Stimulated activated CD4-positive, alpha-beta T cell treated with anti-CD3 and anti-CD28 coated beads, Interleukin-12 subunit alpha, Interleukin-12 subunit beta, amount 100 ng/mL, for 24 hours (primary cell): Measurements from ENCODE around the gene GTF2F1.
"Not testable (repeated sequence)": the region's sequence is repeated elsewhere in the genome, so short reads cannot be mapped to it uniquely, and the experiment has no call there.

Experiments
- DNase-seq, 2 experiments: peaks; one replicate each; pipeline ENCODE4 v3.0.0-alpha.2; 2020; ENCODE audit warnings: low read depth in 2 of 2

GTF2F1 gene, protein sequence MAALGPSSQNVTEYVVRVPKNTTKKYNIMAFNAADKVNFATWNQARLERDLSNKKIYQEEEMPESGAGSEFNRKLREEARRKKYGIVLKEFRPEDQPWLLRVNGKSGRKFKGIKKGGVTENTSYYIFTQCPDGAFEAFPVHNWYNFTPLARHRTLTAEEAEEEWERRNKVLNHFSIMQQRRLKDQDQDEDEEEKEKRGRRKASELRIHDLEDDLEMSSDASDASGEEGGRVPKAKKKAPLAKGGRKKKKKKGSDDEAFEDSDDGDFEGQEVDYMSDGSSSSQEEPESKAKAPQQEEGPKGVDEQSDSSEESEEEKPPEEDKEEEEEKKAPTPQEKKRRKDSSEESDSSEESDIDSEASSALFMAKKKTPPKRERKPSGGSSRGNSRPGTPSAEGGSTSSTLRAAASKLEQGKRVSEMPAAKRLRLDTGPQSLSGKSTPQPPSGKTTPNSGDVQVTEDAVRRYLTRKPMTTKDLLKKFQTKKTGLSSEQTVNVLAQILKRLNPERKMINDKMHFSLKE

GRCh38 chr19:6393074-6393982 is at the start of gene GTF2F1:
GTF2F1 (minus strand) TSS chr19:6393164; CDS start chr19:6392995, 169 bp downstream.
- DNase-seq, result peak; percentile 86 to 92

DNA sequence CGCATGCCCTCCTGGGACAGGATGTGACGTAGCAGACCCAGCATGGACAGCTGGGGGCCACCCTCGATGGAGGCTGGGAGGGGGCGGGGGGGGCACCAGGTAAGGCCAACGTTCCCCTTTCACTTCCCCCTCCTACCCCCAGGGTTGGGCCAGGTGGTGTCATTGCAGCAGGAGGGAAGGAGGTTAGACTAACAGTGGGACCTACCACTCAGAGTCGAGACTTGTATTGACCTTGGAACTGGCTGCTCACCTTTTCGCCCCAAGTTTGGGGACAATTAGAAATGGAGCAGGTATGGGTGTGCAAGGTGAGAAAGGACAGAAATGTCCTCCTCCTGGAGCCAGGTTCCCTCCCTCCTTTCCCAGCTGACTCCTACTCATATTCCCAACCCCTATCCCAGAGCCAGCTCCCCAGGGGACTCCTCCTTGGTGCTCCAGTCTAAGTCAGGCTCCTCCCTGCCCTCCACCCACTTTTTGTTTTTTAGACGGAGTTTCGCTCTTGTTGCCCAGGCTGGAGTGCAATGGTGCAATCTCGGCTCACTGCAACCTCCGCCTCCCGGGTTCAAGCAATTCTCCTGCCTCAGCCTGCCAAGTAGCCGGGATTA is 49.2 kb upstream of the GTF2F1 start:
- DNase-seq, result no peak

DNA sequence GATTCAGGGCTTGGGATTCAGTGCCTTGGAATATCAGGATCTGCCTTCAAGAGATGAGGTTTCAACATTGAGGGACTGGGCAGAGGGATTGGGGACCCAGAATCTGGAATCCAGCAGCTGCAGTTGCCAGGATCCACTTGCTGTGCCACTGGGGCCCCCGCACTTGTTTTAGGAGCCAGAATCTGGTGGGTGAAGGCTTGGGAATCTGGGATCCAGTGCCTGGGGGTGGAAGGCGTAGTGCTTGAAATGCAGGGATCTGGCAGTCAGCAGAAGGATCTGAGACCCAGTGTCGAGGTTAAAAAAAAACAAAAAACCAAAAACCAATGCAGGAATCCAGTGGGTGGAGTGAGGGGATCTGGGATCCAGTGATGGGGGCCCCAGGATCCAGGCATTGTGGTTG is 47.9 kb upstream of the GTF2F1 start:
- DNase-seq, result no peak

- no peak for DNase-seq
Observed at GRCh38 chr19:6439743-6440142, 46.8 kb upstream of the GTF2F1 start.

GRCh38 chr19:6433663-6434062 is 40.7 kb upstream of the GTF2F1 start, which contains the start of gene SLC25A41:
SLC25A41 (minus strand) TSS chr19:6433763; CDS start chr19:6433693, 70 bp downstream.
- no peak for DNase-seq

- no peak for DNase-seq
Observed at GRCh38 chr19:6433165-6433564, 40.2 kb upstream of the GTF2F1 start.

DNA sequence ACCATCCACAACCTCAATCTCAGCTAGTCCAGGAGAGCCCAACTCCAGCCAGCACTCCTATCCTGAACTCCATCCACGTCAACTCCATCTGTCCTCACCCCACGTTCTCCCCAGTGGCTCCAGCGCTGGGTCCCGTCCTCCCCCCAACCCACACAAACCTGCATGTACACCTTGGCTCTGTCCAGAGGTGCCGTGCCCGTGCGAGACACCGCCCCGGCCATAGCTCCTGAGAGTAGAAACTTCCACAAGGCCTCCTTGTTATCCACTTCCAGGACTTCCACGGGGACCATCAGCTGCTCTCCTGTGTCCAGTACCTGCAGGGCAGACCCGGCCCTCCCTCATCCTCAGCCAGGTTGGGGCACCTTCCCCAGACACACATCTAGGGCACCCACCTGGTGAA is 38.9 kb upstream of the GTF2F1 start:
- DNase-seq, result no peak

DNA sequence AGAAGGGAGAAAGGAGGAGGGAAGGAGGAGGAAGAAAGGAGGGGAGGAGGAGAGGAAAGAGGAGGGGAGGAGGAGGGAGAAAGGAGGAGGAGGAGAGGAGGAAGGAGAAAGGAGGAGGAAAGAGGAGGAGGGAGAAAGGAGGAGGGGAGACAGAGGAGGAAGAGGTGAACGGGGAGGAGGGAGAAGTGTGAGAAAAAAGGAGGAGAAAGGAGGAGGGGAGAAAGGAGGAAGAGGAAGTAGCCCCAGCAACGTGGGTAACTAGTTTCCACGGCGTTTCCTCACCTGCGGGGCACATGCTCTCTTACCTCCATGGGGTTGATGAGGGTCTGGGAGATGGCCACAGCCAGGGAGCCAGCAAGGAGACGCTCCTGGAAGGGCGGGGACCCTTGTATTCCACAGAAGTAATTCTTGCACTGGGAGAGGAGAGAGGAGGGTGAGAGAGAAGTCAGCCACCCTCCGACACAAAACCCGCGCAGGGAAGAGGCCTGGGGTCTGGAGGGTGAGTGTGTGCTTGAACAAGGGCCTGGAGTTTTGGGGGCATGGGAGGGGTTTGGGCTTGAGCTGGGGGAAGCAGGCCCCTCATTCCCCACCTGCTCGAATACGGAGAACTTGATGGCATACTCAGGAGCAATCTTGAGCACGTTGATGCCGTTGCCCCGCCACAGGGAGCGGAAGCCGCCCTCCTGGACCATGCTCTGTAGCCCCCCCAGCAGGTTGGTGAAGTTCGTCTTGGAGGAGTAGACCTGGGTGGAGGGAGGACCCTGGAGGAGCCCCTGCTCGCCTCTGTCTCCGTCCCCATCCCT is 36.7 kb upstream of the GTF2F1 start:
- DNase-seq, result no peak

GRCh38 chr19:6428692-6429418 is 35.9 kb upstream of the GTF2F1 start:
- not testable (repeated sequence) for DNase-seq

GRCh38 chr19:6427131-6427530 is 34.2 kb upstream of the GTF2F1 start:
- no peak for DNase-seq

DNA sequence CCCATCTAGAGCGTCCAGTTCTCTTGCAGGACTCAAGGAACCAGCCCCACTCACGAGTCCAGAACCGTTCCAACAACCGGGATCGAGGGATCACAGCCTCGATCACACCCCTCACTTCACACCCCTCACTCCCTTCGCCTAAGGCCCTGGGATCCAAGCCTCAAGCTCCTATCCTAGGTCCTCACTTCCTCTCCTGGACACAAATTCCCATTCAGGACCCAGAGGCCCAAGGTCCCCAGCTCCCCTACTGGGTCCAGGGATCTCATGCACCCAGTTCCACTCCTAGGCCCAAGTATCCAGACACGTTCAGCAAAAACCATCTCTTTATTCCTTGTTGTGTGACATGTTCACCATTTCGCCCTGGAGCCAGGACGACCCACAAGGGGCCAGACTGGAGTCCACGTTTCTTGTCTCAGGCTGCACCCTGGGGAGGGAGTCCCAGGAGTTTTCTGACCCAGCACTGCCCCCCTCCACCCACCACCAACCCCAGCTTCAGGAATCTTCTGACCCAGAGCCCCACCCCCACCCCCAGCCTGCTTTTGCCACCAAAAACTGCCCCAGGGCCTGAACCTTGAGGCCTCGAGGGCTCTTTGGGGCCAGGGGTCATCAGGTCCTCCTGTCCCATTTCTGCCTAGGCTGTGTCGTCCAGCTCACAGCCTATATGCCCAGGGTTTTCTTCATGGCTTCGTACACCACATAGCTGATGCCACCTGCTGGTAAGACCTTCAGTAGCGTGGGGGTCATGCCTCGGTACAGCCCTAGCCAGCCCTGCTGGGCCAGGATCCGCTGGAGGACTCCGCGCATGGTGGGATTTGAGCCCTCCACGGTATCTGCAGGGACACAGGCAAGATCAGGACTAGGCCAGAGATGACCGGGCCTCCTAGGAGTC is 33.0 kb upstream of the GTF2F1 start:
- DNase-seq, result no peak

DNA sequence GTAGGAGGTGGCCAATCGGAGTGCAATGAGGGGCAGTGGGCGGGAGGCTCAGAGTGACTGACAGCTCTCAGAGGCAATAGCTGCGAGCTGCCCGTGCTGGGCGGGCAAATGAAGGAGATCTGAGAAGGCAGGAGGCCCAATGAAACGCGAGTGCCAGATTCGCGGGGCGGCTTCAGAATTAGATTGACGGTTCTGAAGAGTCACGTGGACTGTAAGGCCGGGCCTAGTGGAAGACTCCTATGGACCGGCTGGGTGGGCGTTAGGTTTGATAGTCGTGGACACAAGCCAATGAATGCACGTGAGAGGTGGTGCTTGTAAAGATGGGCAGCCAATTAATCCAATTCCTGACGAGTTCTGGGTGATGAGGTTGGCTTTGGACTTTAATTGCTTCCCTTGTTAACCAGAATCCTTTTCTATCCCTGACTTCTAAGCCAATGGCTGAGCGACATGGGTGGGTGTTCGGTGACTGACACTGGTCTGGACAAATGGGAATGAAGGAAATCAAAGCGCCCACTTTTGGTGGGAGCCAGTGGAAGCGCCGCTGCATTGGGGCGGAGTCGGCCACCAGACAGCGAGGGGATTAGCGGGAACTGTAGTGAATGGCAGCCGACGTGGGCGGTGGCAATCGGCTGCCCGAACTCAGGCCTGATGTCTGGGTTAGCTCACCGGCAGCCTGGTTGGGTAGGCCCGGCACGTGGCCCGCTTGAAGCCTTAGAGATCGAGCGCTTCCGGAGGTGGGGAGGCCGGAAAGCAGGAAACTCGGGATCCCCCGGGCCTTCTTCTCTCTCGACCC is 32.2 kb upstream of the GTF2F1 start:
- DNase-seq, result peak; percentile 97 to 99

GRCh38 chr19:6424195-6424938 is 31.4 kb upstream of the GTF2F1 start, which contains the start of gene KHSRP:
KHSRP (minus strand) TSS chr19:6424811; CDS start chr19:6424701, 110 bp downstream.
- DNase-seq, result no peak

- peak in 1 of 2 experiments; percentile 38 for DNase-seq
Observed at GRCh38 chr19:6423499-6424194, 30.7 kb upstream of the GTF2F1 start.

DNA sequence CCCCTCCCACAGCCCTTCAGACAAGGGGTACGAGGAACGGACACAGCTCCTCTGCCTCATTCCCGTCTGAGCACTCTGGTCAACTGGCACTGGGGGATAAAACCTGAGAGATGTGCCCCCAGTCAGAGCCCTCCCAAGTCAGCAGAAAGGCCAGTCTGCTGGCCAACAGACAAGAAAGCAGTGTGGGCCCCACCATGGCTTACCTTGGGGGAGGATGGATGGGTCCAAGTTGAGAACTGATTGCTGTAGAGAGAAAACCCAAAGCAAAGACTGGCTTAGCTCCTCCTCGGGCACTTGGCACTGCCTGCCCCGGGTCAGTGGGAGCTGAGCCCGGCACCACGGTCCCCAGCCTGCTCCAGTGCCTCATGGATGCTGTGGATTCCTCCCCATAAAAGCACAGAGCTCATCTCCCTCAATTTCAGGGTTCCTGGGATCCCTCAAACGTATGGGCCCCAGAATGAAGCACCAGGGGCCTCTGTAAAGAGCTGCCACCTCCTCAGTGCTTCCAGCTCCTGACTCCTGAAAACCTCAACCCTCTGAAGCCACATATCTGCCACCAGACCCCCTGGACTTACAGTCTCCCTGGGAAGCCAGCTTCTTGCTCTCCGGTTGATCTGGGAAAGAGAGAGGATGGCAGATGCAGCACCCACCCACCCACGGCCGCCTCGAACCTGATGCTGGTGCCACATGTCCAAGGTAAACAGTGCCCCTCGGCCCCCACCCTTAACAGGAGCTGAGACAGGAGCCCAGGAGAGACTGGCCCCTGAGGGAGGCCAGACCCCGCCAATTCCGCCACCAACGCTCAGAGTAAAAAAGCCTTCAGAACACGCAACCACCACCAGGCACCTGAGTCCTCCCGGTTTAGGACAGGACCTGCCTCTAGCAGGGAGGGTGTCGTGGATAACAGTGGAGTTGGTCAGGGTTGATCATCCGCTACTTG is 28.4 kb upstream of the GTF2F1 start:
- DNase-seq, result no peak

DNA sequence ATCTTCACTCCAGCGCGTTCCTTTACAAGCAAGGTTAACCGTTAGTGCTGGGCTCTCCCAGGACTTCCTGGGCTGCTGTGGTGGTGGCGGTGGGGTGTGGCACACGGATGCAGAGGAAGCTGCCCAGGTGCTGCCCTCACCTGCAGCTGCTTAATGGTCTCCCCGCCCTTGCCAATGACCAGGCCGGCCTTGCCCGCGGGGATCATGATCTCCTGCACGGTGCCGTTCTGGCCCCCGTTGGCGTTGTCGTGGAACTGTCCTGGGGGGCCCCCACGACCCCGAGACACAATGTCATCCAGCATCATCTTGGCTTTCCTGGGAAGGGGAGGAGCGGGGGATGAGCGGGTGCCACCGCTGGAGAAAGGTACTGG is 25.6 kb upstream of the GTF2F1 start:
- no peak for DNase-seq
